Inflammatory macrophage treated with lipopolysaccharide for 4 hours (primary cell): Measurements from ENCODE around the gene ST3GAL4.
"Not testable (repeated sequence)": the region's sequence is repeated elsewhere in the genome, so short reads cannot be mapped to it uniquely, and the experiment has no call there.

Experiments used
- DNase-seq: peaks from one replicate; pipeline ENCODE4 v3.0.0-alpha.2; 2020

Gene ST3GAL4

DNA sequence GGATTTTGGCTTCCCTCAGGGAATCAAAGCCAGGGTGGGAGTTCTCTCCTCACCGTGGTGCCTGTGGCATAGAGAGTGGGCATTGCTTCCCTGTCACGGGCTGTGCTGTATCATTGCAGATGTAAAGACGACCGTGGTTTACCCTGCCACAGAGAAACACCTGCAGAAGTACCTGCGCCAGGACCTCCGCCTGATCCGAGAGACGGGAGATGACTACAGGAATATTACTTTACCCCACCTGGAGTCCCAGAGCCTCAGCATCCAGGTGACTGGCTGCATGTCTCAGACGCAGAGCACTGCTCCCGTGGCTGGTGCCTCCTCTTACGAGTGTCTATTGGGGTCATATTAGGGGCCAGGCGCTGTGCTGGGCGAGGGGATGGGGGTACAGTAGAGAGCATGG, 24.2 kb upstream of the ST3GAL4 start:
- no peak for DNase-seq

GRCh38 chr11:126332221-126332711, 23.2 kb upstream of the ST3GAL4 start:
- DNase-seq, result peak; percentile 36

GRCh38 chr11:126333142-126333541, 22.3 kb upstream of the ST3GAL4 start:
- no peak for DNase-seq

DNA sequence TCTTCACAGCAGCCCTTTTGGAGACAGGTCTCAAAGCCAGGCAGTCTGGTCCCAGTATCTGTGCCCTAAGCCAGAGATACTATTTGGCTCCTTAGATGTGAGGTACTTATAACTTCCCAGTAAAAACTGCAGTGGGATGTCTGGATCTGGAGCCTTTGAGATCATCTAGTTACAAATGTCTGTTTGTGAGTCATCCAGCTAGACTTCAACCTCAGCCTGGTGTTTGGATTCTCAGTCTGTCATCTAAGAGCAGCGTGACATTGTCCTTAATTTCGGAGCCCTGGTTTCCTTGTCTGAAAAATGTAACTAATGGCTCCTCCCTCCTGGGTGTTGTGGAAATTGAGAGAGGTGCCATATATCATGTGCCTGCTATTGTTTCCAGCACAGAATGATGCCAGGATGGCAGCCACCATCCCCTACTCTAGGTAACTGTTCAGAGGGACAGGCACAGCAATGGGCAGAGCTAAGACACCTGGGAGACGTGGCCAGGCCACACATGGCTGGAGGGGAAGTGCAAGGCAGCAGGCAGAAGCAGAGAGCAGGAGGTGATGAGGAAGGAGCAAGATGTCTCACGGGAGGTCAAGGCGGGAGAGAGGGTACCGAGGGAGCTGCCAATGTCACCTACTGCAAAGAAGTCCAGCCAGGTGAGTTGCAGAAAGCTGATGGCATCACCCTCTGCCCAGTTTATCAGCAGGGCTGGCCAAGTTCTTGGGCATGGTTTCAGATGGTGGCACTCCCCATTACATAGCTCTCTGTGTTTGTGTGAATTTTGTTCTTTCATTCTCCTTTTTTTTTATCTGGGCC, 20.6 kb upstream of the ST3GAL4 start:
- peak; percentile 27 for DNase-seq

DNA sequence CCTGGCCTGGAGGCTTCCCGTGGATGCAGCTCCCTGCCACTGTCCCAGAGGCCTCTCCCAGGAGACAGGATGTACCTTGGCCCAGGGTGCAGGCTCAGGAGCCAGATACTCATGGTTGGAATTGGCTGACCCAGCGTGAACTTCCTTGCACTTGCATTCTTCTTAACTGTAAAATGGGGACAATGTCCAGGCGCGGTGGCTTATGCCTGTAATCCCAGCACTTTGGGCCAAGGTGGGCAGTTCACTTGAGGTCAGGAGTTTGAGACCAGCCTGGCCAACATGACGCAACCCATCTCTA, 20.1 kb upstream of the ST3GAL4 start:
- DNase-seq, result no peak

GRCh38 chr11:126336138-126336541, 19.3 kb upstream of the ST3GAL4 start:
- DNase-seq, result no peak

GRCh38 chr11:126336671-126337101, 18.8 kb upstream of the ST3GAL4 start:
- no peak for DNase-seq

DNA sequence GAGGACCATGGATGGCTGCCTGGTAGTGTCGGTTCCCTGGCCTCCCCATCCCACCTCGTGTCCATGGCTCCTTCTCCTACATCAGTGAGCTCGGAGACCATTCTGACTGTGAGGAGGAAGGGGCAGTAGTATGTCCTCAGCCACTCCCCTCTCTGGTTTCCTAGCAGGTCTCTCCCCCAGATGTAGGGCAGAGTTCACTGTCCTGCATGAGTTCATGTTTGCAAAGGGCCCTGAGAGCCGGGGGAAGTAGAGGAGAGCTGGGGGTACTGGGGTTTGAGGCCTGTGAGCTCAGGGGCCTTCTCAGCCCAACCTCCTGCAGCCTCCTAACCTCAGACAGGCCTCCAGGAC, 18.4 kb upstream of the ST3GAL4 start:
- no peak for DNase-seq

- DNase-seq, result peak; percentile 90
These were observed 17.8 kb upstream of the ST3GAL4 start for GRCh38 chr11:126337474-126338241.

DNA sequence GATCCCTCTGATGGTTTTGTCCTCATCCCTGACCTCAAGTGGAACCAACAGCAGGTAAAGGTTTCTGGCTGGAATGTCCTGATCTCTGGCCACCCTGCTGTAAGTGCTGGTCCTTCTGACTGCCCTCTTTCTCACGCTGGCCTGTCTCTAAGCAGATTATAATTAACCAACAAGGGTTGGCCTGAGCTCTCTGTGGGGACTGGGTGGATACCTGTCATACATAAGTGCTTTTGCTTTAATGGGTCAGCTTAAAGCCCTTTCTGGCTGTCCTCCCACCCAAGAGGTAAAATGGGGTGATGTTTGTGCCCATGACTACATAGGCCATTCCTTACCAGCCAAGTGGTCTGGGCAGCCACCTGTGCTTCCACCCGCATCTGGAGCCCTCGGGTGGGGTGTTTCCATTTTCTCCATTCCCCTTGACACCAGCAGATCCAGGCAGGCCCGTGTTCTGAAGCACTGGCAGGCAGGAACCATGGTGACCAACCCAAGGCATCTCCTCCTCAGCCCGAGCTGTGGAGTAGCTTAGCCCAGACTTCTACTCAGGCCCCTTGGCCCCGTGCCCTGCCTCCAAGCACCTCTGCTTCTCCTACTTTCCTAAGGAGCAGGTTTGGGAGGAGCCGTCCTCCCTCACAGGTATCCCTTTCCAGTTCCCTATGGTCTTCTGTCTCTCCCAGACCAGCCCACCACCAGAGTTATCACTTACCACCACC, 17.0 kb upstream of the ST3GAL4 start:
- no peak for DNase-seq

DNA sequence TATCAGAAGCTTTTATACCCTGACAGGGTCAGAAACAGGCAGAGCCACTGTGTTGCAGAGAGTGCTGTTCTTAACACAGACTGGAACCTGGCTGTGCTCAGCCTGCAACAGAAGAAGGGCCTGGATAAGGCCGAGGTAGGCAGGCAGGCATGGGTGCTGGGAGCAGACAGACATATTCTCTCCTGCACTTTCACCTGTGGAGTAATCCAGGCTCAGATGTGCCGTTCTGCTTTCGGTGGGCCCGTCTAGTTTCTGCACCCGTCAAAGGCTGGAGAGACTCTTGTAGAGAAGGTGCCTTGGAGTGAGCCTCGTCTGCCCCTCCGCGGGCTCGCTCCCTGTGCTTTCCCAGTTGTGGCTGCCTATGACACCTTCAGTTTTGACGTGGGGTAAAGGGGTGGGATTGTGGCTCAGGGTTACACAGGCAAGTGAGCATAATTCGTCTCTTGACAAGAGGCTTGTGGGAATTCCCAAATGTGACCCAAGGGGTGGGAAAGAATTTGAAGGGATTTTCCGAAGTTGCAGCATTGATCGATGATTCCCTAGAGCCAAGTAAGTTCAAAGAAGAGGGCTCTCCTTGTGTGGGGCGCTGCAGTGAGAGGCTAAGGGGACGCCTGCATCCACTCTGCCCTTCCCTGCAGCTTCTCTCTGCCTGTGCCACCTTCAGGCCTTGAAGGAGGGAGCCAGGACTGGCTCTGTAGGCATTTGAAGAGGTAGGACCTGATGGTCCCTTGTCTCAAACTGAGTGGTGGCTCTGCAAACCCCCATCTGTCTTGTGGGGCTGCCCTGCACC, 16.2 kb upstream of the ST3GAL4 start:
- DNase-seq, result peak; percentile 64

DNA sequence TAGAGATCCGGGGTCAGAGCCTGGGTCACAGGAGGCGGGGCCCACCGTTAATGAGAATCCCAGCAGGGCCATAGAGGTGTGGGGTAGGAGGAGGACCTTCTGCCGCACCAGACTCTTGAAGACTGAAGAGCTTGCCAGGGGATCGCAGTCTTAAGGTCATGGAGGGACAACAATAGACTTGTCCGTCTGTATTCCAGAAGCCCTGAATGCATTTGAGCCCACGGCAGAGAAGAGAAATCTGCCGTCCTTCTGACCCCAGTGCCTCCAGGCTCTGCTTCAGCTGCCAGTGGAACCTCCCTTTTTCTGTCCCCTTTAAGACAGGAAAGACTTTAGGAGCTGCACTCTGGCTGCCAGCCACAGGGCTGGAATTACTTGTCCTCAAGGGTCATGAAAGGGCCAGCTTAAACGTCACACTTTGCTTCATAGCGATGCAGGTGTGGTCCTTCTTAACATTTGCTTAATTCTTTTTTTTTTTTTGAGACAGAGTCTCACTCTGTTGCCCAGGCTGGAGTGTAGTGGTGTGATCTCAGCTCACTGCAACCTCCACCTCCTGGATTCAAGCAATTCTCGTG, 15.5 kb upstream of the ST3GAL4 start:
- no peak for DNase-seq

- DNase-seq, result no peak
These were observed 14.4 kb upstream of the ST3GAL4 start for GRCh38 chr11:126340960-126341606.

GRCh38 chr11:126341760-126342161, 13.7 kb upstream of the ST3GAL4 start:
- no peak for DNase-seq

DNA sequence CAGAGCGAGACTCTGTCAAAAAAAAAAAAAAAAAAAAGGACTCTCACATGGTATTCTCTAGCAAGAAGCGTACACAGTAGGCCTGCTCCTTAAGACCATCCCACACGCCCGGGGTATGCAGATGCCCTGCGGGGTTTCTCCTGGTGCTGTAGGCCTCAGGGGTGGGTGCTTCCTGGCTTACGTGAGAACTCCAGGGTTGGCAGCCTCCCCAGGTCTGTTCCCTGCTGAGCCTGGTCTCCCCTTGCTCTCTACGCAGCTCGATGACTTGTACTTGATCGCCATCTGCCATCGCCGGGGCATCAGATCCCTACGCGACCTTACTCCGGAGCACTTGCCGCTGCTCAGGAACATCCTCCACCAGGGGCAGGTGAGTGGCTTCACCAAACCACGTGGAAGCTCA, 12.4 kb upstream of the ST3GAL4 start:
- DNase-seq, result no peak

DNA sequence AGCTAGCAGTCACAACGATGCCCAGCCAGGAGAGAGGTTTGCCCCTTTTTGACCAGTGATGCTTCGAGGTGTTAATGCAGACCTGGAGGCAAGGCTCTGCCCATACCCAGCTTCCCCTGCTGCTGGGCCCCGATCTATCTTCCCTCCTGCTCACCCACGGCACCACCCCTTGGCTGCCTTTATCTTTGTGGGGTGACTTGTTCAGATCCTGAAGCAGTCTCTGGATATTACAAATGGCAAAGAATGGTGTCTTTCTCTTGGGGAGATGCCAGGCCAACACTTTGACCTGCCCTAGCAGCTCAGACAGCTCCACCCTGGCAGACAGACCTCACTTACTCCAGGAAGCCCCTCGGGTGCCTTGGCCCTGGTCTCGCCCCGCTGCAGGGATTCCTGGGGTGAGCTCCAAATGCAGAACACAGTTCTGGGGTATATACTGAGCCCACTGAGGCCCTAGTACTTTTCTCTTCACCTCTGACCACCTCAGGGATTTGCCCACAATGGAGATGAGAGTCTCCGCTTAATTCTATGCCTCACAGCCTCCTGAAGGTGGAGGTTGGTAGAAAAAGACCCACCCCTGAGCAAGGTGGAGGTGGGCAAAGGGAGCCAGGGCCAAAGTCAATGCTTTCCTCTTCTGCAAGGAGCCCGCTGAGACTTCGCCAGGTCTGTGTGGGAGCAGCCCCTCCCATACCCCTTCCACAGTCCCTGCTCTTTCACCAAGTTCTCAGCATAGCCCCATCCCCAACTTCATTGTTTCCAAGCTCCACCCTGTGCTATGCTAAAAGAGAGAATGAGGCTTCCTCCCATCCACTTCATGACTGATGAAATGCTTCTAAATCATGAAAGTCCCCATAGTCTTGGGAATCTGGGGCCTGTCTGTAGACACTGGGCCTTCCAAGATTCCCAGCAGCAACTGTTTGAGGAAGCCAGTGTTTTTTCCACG, 11.1 kb upstream of the ST3GAL4 start:
- DNase-seq, result no peak

DNA sequence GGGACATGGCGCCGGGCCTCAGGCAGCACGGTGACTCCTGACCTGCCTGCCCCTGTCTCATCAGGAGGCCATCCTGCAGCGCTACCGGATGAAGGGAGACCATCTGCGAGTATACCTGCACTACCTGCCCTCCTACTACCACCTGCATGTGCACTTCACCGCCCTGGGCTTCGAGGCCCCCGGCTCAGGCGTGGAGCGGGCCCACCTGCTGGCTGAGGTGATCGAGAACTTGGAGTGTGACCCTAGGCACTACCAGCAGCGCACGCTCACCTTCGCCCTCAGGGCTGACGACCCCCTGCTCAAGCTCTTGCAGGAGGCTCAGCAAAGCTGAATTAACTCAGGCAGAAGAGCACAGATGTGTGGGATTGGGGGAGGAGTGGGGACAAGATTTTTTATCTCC, 10.2 kb upstream of the ST3GAL4 start:
- DNase-seq, result no peak

GRCh38 chr11:126345759-126346585, 9.5 kb upstream of the ST3GAL4 start:
- peak; percentile 91 for DNase-seq

- no peak for DNase-seq
These were observed 8.9 kb upstream of the ST3GAL4 start for GRCh38 chr11:126346586-126346940.

GRCh38 chr11:126346946-126347345, 8.5 kb upstream of the ST3GAL4 start:
- DNase-seq, result not testable (repeated sequence)
